C4-2B (cell line): ENCODE measurements around the gene ITGA8.
A peak's percentile ranks its signal among the peaks of the same experiment; 100 is the strongest.
"Not testable (repeated sequence)": the region's sequence is repeated elsewhere in the genome, so short reads cannot be mapped to it uniquely, and the experiment has no call there.

Experiments
- H3K27ac ChIP-seq: fragments of 450-650 bp; 2 replicates; pipeline ENCODE4 v1.5.1; 2017
- CTCF ChIP-seq: fragments of 450-650 bp; conservative IDR thresholded peaks from 2 replicates; pipeline ENCODE4 v1.5.1; 2017; ENCODE audit warnings: mild to moderate bottlenecking
- ZFX ChIP-seq: fragments of 450-650 bp; IDR thresholded peaks from 2 replicates; pipeline ENCODE4 v1.6.1; 2017

Gene ITGA8

GRCh38 chr10:15562116-15562515 lies 157.6 kb downstream of the ITGA8 start:
- no peak overlapping the region for H3K27ac ChIP-seq
- no peak for TF ChIP-seq ZFX
- no peak for TF ChIP-seq CTCF

- H3K27ac ChIP-seq: no peak overlapping the region
- TF ChIP-seq CTCF (no peak), ZFX (no peak)
Measured at GRCh38 chr10:15558136-15558535, 161.6 kb downstream of the ITGA8 start.

GRCh38 chr10:15557168-15557567 lies 162.6 kb downstream of the ITGA8 start:
- not testable (repeated sequence) for H3K27ac ChIP-seq

- no peak for TF ChIP-seq ZFX
- TF ChIP-seq CTCF: no peak
- H3K27ac ChIP-seq: no peak overlapping the region
Measured at GRCh38 chr10:15550950-15551349, 168.8 kb downstream of the ITGA8 start.

- TF ChIP-seq ZFX (no peak), CTCF (no peak)
- peak overlapping the region; percentile 55; the same call in 1 of the 2 replicates for H3K27ac ChIP-seq
Measured at GRCh38 chr10:15548331-15548730, 171.4 kb downstream of the ITGA8 start.

- TF ChIP-seq ZFX (no peak), CTCF (no peak)
- H3K27ac ChIP-seq: no peak overlapping the region; the same call in 1 of the 2 replicates
Measured at GRCh38 chr10:15546606-15547005, 173.1 kb downstream of the ITGA8 start.

- TF ChIP-seq ZFX (no peak), CTCF (no peak)
- peak overlapping the region; percentile 46 for H3K27ac ChIP-seq
Measured at GRCh38 chr10:15545884-15546283, 173.8 kb downstream of the ITGA8 start.

- no peak for TF ChIP-seq CTCF
- TF ChIP-seq ZFX: no peak
- no peak overlapping the region for H3K27ac ChIP-seq
Measured at GRCh38 chr10:15545266-15545665, 174.5 kb downstream of the ITGA8 start.
